Fibroblast of skin of right quadriceps (primary cell): ENCODE measurements around the gene TTC34.
"Not testable (repeated sequence)": the region's sequence is repeated elsewhere in the genome, so short reads cannot be mapped to it uniquely, and the experiment has no call there.

Source experiments
- DNase-seq: peaks from one replicate; pipeline ENCODE4 v3.0.0-alpha.2; 2013

Gene TTC34

DNA sequence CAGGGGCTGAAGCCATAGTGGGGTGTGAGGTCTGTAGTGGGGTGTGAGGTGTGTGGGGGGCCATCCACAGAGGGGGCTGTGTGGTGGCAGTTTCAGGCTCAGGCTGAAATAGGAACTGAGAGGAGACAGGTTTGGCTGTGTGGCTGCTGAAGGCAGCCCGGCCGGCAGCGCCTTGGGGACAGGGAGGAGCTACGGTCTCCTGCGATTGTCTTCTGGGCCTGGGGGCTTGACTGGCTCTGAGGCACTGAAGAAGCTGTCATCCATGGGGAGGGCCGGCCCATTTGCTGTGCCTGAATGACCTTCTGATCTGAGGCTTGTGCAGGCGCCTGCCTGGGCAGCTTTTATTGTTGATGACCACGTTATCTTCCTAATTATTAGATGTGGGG lies 10.0 kb upstream of the TTC34 start:
- no peak for DNase-seq

DNA sequence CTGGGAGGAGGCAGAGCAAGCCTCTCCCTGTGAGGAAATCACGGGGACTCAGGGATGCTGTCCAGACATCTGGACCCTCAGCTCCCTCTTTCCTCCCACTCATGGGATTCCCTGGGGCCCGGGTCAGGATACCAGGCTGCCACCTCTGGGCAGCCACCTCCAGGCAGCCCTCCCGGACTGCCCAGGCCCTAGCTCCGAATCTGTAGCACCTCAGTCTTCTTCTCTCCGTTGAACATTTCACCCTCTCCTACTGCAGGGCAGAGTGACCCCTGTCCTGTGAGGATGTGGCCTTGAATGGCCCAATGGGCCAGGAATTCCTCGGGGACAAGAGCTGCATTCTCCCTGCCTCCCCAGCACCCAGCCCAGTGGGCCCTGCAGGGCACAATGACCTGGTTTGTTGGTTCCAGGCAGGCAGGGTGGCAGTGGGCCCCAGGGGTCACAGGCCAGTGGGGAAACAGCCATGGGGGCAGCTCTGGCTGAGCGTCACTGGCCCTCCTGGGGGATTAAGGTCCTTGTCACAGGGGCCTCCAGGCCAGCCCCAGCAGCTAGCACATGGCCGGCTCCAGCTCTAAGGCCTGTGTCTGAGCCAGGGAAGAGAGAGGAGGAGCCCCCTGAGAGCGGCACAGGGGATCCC lies 9.5 kb upstream of the TTC34 start:
- no peak for DNase-seq

DNA sequence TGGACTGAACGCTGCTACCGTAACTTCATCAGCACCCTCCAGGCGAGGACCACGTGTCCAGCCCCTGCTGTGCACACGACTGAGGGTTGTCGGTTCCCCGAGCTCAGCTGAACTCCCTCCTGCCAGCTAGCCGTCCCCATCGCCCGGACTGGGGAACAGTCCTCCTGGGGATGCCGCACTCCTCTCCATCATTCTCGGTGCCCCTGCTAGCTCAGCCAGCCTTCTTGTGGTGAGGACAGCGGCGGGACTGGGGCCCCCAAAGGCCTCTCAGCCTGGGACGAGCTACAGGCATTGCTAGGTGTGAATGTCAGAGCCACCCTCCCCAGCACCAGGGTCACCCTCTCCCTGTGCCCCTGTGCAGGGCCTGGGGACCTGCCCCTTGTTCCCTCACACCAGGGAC lies 8.8 kb upstream of the TTC34 start:
- no peak for DNase-seq

DNA sequence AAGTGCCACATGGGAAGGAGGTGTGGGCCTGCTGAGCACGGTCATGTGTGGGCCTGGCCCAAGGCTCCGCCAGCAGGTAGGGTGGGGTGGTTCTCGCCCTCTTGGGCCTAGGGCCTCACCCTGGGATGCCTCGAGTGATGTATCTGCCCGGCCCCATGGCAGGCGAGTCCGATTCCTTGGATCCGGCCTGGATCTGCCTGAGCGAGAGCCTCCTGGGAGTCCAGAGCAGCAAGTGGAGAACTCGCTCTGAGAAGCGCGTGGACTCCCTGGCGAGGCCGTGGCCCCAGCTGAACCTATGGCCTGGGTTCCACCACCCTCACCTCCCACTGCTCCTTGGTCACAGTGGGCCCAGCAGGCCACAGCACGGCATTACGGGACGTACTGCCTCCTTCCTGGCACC lies 8.2 kb upstream of the TTC34 start:
- DNase-seq: no peak

DNA sequence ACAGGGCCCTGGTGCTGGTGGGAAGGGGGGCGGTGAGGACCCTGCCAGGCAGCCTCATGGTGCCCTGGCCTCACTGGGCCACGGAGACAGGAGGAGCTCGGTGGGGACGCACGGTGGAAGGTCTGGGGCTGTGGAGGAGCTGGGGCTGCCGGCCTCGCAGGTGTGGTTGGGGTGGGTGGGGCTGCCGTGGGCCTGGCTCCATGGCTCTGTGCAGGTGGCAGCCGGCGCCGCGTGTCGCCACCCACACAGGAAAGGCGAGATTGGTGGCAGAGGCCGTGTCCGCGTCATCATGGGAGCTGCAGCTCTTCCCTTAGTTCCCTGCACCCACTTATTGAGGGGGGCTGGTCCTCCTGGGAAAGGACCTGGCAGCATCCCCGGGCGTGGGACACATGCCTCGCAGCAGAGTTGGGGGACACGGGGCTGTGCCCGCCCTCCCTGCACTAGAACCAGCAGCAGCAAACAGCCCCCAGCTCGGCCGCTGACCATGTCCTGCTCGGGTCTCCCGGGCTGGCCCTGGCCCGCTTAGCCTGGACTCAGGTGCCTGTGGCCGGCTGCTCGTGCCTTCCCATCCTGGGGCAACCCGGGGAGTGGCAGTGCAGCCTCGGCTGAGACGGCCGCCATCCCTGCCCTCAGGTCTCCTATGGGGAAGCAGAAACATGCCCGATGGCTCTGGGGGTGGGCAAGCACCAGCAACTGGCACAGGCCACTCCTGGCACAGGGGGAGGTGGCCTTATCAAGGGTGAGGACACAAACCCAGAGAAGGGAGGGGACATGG lies 7.5 kb upstream of the TTC34 start:
- DNase-seq: no peak

DNA sequence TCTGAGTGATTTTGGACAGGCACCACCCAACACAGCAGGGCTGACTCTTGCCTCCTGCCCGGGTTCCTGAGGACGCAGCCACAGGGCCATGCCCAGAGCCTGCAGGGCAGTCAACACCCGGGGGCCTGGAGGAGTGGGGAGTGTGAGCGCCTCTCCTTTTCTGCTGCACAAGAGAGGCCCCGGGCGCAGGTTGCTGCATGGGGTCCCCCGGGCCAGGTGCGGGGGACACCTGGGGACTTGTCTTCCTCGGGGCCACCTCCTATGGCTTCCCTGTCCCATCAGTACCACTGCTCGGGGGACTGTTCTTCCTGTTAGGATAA lies 6.9 kb upstream of the TTC34 start:
- DNase-seq: no peak

DNA sequence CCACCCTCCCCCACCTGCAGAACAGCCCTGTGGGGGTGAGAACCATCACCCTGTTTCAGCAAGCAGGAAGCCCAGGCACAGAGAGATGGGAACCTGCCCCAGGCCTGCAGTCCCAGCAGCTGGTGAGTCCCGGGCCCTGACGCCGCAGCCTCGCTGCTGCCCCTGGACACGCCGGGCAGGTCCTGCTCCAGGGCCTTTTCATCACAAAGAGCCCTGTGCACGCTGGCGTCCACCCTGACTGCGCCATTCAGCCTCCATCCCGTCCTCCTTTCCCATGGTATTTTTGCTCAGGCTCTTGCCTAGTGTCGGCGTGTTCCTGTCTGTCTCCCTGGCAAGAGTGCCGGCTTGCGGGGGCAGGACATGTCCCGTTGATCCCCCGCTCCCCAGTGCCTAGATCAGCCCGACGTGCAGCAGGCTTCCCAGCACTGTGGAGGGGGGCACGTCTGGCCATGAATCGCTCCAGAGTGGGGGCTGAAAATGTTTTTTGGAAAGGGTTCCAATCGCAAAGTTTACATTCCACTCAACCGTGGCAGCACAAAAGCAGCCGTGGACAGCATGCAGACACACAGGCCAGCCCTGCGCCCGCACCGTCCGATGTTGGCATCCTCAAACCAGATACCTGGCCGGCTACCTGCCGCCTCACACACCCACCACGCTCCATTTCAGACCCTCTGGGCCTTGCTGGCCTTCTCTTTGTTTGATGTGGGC lies 6.3 kb upstream of the TTC34 start:
- DNase-seq: no peak

DNA sequence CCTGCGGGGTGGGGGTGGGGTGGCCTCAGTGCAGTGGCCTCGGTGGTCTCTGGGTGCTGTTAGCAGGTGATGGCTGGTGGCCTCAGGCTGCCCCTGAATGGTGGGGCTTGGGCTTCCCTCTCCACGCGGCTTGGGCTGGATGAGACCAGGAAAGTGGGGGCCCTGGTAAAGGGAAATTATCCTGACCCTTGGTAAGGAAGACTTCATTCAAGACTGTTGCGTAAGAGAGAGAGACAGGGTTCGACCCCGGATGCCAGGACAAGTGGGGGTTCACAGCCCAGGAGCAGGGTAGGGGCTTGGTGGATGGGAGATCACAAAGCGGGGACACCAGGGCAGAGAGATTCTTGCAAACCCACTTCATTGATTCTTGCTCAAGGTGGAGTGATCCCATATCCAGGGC lies 5.5 kb upstream of the TTC34 start:
- no peak for DNase-seq

DNA sequence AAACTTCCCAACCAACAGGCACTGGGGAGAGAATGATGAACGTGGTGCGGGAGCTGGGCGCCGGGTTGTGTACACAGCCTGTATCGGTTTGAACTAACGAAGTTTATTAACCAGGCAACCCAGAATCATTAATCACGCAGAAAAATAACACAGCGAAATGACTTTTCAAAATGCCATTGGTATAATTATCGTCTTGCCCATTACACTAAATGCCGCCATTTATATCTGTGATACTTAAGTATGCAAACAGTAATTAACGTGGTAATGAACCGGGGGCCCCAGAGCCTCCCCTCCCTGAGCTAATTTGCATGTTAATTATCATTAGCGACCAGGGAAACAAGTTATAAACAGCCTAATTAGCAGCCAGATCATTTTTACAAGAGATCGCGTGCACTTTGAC lies 5.1 kb upstream of the TTC34 start:
- DNase-seq: no peak

DNA sequence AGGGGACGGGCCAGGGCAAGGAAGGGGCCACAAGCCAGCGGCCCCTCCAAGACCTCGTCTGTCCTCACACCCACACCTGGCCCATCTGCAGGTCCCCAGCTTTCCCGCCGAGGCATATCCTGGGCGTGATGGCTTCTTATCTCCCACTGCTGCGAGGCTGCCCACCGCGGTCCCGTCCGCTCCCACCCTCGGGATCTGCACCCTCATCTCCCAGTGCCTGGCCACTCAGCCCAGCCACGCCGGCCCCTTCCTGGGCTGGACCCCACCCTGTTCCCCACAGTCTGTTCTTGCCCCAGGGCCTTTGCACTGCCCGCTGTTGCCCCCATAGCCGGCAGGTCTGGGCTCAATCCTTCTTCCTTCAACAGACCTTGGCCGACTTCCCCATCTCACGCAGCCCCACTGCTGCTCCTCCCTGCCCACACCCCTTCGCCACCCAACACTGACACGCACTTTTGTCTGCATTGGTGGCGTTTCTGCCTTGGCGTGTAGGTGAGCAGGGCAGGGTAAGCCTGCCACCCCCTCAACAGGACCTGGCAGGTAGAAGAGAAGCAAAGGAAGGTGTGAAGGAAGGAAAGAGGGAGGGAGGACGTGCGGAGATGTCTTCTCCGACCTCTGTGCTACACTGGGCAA lies 4.4 kb upstream of the TTC34 start:
- DNase-seq: no peak

DNA sequence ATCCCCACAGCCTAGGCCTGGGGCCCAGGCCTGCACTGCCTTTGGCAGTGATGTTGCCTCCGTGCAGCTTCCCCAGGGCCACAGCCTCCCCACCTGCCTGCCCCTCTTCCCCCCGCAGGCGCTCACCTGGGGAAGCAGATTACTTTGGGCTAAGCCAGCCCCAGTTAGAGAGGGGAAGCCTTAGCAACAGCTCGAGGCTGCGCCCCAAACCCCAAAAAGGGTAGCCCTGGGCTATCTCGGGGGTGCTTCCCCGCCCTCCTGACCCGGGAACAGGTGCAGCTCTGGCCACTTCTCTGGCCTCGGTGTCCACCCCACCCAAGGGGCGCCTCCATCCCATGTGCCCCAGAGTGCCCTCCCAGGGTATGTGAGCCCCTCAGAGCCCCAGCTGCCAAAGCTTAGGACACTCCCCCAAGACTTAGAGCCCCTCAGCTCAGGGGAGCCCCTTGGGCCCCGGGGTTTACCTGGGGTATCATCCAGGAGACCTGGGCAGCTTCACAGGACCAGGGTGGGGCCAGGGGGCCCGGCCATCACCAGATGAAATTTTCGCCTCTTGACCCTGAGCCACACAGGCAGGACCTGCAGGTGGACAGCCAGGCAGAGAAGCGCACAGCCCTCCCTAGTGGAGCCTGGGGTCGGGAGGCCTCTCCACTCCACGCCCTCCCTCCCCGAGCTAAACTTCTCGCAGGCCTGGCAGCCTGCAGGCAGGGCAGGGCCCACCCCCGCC lies 3.3 kb upstream of the TTC34 start:
- no peak for DNase-seq

DNA sequence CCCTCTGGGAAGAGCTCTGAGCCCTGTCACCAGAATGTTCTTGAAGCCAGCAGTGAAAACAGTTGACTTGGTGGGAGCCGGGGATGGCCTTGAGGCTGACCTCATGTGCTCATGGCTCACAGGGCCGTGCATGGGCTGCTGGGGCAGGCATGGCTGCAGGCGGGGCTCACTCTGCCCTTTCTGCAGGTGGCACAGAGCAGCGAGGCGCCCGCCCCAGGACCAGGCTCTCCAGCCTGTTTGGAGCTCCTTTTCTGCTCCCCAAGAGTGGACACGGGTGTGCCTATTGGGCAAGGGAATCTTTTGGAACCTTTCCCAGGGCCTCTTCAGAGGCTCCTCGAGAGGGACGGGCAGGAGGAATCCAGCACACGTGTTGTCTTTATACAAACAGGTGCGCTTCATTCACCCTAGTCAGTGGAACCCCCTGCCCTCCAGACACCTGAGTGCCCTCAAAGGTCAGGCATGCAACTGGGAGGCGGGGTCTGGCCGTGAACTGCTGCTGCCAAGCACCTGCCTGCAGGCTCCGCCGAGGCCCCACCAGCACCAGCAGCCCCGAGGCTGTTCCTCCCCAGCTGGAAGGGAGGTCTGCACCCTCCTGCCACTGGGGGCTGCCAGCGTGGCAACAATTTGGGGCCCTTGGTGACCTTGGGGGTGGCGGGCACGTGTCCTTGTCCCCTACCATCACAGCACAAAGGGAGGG lies 2.6 kb upstream of the TTC34 start:
- DNase-seq: no peak

DNA sequence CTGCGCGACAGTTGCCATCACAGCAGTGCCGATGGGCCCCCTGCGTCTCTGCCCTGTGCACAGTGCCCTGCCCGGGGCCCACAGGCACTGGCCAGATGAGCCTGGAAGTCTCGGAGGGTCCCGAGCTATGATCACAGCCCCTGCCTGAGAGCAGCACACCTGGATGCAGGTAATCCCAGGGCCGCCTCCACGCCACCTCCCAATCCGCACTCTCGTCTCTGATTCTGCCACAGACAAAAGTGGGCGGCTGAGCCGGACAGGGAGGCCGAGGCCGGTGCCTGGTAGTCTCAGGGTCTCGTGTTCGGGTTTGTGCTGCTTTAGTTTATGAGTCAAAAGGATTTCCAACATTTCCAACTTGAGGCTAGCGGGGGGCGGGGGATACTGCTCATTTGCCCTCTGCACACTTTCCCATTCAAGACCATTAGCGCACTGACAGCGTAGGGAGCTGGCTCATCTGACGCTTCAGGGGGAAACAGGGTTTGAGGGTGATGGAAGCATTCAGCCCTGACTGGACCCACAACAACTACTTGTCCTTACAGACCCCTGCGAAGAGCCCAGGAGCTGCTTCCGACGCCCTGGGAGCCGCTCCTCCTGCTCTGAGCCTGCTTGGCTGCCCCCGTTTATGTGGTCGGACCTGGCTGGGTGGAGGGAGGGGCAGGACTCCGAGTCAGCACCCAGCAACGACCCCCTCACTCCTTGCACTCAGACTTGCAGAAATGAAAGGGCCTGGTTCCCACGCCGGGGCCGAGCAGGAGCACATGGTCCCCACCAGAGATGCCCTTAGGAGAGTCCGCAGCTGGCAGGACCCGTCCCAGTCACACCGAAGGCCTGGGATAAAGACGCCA lies 1.8 kb upstream of the TTC34 start:
- DNase-seq: no peak

DNA sequence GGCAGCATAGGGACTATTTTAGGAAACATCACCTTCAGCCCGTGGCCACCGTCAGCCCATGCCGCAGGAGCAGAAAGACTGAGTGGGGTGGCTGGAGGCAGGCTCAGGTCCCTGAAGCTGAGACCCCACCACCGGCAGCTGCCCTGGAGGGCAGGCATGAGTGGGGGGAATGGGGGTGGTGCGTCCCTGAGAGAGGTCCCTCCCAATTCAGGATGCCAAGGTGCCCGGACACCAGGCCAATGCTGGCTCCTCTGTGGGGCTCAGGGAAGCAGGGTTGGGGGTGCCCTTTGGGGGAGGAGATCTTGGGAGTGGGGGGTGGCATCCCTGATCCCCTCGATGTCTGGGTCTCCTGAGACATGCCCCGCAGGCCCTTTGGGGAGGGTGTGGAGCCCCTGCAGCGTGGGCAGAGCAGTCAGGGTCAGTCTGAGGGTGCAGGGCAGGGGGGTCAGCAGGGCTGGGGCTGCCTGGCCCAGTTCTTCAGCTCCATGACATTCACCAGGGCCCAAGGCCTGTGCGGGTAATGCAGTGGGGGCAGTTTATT lies 998 bp upstream of the TTC34 start:
- DNase-seq: no peak

DNA sequence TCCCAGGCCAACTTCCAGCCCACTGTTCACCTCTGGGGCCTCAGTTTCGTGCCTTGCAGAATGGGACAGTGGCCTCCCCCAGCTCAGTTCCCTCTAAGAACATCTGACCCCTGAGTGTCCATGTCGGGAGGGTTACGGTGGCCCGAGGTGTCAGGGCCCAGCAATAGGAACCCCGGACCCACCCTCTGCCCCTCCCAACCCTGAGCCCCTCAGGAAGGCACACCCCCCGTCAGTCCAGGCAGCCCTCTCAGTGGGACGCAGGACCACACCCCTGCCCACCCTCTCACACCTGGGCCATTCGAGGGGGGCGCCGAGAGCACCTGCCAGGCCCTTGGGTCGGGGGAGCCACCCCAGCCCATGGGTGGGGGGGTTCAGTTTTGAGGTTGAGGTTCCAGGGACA lies 447 bp downstream of the TTC34 start:
- DNase-seq: no peak

DNA sequence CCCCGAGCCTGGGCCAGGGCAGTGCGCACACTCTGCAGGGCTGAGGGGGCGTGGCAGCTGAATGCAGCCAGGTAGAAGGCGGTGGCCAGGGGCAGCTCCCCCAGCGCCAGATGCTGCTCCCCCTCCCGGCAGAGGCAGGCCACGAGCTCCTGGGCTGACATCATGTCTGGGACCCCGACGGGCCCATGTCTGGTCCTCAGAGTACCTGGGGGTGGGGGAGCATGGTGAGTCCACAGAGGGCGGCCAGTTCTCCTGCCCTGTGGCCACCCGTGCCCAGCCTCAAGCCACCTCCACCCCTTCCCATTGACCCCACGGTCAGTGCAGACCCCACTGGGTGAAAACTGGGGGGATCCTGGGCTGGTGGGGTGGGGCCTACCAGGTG lies 838 bp downstream of the TTC34 start:
- DNase-seq: no peak

DNA sequence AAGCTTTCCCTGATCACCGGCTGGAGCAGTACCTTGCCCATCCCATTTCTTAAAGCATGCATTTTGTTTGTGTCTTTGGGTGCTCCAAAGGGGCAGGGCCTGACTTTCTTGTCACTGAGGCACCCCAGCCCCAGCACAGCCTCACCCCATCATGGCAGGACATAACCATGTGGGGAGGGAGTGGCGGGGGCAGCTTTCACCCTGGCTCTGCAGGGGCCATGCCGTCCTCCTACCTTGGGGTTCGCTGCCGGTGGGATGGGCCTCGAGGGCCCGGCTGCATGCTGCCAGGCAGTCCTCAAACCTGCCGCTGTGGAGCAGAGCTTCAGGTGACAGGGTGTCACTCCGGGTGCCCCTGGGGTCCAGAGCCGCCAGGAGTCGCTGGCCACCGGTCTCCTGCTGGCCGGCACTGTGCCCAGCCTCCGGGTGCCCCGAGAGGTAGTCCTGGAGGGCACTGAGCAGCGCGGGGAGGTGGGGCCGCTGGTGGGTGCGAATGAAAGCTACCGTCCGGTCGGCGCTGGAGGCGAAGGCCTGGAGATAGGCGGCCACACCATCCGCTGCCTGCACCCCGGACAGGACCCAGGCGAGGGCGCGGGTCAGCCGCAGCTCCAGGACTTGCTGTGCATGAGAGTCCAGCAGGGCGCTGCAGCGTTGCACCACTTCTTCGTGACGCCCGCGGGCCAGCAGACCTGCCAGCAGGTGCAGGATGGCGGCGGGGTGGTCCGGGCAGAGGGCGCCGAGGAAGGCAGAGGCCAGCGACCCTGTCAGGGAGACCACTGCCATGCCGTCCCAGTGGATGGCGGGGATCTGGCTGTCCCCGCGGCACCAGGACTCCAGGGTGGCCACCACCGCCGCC lies 1.5 kb downstream of the TTC34 start:
- no peak for DNase-seq

DNA sequence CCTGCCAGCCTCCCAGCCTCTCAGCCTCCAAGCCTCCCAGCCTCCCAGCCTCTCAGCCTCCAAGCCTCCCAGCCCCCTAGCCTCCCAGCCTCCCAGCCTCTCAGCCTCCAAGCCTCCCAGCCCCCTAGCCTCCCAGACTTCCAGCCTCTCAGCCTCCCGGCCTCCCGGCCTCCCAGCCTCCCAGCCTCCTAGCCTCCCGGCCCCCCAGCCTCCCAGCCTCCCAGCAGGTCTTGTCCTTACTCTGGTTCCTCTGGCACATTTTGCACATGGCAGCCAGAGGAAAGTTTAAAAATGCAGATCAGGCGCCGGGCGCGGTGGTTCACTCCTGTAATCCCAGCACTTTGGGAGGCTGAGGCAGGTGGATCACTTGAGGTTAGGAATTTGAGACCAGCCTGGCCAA lies 2.5 kb downstream of the TTC34 start:
- DNase-seq: not testable (repeated sequence)

DNA sequence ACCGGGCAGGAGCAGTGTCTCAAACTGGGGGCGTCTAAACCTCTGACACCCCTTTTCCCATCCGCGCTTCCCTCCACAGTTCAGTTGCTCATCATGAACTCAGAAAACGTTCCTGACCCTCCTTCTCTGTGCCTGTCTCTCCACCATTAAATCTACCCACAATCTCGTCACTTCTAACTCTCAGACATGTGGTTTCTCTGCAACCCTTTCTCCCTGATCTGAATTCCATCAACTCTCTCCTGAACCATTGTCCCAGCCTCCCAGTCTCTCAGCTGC lies 3.8 kb downstream of the TTC34 start:
- no peak for DNase-seq

DNA sequence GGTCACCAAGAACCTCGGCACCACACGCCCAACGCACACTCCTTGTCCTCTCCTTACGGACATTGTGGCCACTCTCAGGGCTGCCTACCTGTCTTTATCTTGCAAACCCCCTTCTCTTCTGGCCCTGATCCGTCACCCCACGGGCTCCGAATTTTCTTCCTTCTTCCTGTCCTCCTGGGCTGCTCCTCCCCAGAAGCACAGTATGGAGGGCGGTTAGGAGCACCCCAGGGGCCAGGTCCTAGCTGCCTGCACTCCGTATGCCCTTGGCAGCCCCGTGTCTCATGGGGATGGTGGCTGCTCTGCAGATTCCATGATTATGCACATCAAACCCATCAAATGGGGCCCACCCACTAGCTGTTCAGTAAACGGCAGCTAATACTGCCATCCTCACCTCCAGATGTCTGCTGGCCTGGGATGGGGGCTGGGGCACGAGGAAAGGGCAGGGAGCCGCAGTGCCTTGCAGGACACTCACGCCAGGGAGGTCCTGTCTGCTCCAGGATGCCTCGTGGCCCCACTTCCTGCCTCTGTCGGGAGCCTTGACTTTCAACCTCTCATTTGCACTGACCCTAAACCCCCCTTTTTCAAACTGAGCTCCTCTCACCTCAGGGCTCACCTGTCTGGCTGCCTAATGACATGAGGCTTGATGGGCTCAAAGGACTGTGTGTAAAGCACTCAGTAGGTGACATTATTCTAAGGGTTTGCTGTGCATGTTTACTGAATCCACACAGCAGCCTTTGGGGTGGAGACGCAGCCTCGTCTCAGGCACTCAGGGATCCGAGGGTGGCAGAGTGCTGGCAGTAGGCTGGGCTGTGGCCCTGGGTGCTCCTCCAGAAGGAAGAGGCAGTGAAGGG lies 4.4 kb downstream of the TTC34 start:
- no peak for DNase-seq
